A549 (cell line): ENCODE measurements around the gene DAB2IP.

Source experiments
- CTCF ChIP-seq: fragments of >200 bp; sonication (Bioruptor Twin); formaldehyde crosslinking; IDR thresholded peaks from 3 replicates; pipeline ENCODE4 v1.5.1; 2016
- ESRRA ChIP-seq: fragments of 150-350 bp; IDR thresholded peaks from 2 replicates; pipeline ENCODE4 v1.6.1; 2014; ENCODE audit warnings: mild to moderate bottlenecking, low read length, borderline replicate concordance
- MYC ChIP-seq: IDR thresholded peaks from 2 replicates; pipeline ENCODE4 v1.6.1; 2012; ENCODE audit warnings: mild to moderate bottlenecking, inconsistent platforms, low read length, improper control_type of control experiment, borderline replicate concordance
- NR3C1 ChIP-seq: fragments of >200 bp; sonication (Bioruptor Twin); formaldehyde crosslinking; IDR thresholded peaks from 3 replicates; pipeline ENCODE4 v1.6.1; 2017
- PHF8 ChIP-seq: fragments of 200-600 bp; sonication (generic); IDR thresholded peaks from 2 replicates; pipeline ENCODE4 v1.6.1; 2016; ENCODE audit warnings: low read depth, mild to moderate bottlenecking, antibody characterized with exemption, moderate library complexity, borderline replicate concordance
- POLR2A ChIP-seq: IDR thresholded peaks from 2 replicates; pipeline ENCODE4 v1.6.1; 2012; ENCODE audit warnings: mild to moderate bottlenecking, low read length
- RNF2 ChIP-seq: fragments of 200-600 bp; sonication (generic); IDR thresholded peaks from 2 replicates; pipeline ENCODE4 v1.6.1; 2016; ENCODE audit warnings: low read depth, mild to moderate bottlenecking, antibody characterized with exemption, moderate library complexity, borderline replicate concordance
- ZNF302 ChIP-seq: fragments of 250-450 bp; sonication (Bioruptor Pico); IDR thresholded peaks from 2 replicates; pipeline ENCODE4 v1.9.0; 2021; ENCODE audit warnings: inconsistent platforms, mild to moderate bottlenecking, moderate library complexity

GRCh38 chr9:121638901-121639592, 12.4 kb upstream of the DAB2IP start:
- no peak for TF ChIP-seq NR3C1
- no peak for TF ChIP-seq RNF2
- TF ChIP-seq CTCF: no peak
- no peak for TF ChIP-seq MYC
- TF ChIP-seq ESRRA: no peak
- TF ChIP-seq POLR2A: no peak
- no peak for TF ChIP-seq ZNF302
- no peak for TF ChIP-seq PHF8
